LHCN-M2 (cell line): Measurements from ENCODE around the gene ETV5. TPM values are rescaled to one million over a fixed set of nuclear protein-coding genes. Genes with fewer than 3 reads are reported as not detected.

Experiments
- DNase-seq: peaks from one replicate; pipeline ENCODE4 v3.0.0-alpha.2; 2012; ENCODE audit warnings: low read depth
- total RNA-seq: library from RNA; depleted of rRNA; stranded (reverse); fragments of >200 nt; gene quantifications from 2 replicates; pipeline ENCODE4 v1.2.3, GENCODE V29; 2014

The ETV5 gene
- total RNA-seq, 1 experiment from 2014 or later: 57.0 TPM

DNA sequence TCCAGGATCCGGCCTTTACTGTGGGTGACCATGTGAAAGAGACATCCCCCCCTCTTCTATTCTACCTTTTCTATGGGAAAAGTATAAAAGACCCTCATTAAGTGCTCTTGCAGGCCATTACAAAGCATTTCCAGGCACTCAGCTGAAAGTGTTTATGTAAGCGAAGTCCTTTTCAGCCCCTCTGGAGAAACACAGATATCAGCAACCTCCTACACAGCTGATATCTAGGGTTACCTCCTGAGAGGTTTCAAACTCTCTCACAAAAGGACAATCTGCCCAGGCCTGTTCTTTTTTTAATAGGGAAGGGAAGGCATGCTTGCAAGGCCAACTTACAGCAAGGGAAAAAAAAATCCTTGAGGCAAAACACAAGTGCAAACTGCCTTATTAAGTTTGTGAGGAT, 12.6 kb downstream of the ETV5 start:
- DNase-seq: no peak

DNA sequence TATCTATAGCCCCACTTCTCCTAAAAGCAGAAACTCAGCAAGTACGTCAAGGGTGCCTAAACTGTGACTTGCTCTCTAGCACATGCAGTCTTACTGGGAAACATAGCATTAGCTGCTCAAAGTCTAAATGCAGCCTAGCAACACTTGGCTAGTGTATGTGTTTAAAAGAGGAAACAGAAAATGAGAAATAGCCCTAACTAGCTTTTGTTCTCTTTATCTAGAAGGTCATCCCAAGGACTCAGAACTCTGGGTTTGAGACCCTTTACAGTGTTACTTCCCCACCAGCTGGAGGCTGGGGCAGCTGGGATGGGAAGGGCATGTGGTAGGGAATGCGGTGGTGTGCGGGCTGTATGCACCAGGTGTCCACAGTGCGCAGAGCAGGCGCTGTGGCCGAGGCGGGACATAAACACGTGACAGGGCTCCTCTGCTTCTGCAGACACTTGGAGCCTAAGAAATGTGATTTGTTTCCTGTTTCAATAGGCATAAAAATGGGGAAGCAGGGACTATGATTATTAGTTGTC, 13.3 kb downstream of the ETV5 start:
- no peak for DNase-seq

DNA sequence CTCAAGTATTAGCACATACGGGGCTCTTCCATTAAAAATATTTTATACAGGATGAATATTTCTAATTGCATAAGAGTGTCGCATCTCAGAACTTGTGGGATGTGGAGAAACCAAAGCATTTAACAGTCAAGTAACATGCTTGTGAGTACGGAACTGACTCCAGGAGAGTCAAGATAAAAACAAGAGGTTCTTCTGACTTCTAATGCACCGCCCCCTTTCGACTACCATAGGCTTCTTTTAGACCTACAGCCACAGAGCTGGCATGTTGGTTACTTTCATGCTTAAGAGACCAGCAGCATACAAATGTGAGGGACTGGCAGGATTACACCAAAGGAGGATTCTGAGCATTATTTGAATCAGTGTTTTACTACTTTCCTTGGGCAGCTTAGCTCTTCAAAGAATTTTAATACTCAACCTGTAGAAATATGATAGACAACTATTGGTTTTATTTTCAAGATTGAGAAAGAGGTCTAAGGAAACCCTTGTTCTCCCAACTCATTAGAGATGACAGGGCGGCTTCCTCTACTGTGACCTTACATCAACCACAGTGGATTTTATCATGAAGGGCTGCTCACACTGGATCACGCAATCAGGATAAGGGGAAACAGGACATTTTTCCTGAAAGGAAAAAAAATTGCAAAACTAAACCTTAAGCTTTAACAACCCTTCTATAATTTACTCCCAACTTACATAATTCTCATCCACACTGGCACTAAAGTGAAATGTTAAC, 14.0 kb downstream of the ETV5 start:
- no peak for DNase-seq

DNA sequence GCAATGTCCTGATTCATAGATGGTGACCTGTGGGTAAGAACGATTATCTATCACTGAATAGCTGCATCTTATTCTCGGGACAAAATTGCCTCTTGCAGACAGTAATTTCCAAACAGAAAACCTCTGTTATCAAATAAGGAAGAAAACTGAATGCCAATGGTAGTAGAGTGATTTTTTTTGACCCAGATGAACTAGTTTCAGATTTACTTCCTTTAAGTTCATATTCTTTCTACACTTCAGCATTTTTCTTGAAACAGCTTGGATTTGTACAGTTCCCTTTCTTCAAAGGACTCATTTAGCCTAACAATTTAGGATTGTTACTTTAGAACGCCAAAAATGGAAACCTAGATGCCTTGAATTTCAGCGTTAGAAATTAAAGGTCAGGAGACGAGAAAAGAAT, 14.6 kb downstream of the ETV5 start:
- no peak for DNase-seq

DNA sequence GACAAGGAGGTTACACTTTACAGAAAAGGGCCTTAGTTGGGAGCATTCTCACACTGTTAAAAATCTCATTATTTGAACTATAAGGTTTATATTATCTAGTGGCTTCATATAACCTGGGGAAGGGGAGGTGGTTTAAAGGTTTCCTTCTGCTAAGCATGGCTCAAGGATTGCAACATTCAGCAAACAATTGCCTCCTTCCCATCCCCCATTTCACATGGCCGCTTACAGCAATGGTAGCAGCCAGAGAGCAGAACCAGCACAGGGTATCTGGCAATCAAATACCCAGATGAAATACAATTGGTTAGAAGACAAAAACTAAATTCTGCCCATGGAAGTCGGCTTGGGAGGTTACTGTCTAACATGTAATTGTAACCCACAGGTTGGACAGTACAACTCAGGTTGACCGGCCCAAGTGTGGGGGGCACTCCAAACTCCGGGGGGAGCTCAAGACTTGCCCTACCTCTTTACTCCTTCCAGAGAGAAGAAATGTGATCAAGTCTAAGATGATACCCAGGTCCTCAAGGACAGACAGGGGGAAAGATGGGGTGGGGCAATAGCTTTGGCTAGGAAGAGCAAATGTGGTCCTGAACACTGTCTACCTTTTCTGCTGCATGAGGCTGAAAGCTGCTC, 15.5 kb downstream of the ETV5 start:
- DNase-seq: no peak

DNA sequence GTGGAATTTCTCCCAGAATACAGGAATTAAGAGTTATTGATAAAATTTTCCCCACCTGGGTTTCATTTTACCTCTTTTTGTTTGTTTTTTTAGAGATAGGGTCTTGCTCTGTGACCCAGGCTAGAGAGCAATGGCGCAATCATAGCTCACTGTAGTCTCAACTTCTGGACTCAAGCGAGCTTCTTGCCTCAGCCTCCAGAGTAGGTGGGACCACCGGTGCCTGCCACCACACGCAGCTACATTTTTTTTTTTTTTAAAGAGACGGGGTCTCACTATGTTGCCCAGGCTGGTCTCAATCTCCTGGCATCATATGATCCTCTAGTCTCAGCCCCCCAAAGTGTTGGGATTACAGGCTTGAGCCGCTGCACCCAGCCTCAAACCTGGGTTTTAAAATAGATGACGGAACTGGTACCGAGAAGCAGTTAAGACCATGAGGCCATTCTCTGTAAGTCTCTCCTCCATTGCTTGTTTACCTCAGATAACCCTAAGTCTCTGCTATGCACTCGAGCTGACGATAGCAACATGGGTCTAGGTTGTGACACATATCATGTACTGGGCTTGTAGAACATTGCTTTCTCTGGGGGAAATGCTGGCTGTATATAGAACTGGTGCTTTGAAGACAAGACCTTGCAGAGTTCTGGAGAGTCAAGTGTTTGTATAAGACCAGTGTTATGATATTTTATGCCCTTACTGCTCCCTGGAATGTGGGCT, 16.4 kb downstream of the ETV5 start:
- no peak for DNase-seq

DNA sequence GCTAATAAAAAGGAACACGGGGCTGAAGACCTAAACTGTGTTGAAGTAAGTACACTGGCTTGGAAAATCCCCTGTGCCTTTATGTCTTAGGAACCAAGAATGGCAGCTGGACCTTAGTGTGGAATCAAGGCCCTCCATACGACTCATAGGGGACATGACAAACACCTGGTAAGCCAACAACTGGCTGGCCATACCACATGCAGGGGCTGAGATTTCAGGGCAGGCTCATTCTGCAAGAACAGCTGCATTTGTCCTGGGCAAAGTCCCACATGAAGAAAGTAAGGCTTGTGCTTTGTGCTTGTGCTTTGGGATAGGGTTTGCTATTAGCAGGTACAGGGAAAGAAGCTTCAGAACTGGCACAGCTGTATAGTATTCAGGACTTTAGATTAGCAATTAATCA, 18.0 kb downstream of the ETV5 start:
- DNase-seq: peak; percentile 76

DNA sequence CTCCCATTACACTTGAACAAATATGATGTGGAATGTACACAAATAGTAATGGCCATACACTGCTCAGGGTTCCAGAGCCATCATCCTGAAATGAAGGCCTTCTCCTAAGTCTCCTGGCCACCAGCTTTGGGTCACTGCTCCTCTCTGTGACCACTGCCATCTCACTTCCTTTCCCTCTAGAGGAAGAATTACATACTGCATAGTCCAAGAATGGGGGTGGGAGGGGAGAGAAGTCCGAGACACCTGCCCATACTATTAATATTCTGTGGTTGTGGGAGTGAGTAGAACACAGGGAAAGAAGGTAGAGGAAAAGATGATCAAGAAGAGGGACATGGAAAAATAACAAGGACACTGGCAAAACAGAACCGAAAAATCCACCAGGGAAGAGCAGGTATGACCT, 20.6 kb downstream of the ETV5 start:
- no peak for DNase-seq

DNA sequence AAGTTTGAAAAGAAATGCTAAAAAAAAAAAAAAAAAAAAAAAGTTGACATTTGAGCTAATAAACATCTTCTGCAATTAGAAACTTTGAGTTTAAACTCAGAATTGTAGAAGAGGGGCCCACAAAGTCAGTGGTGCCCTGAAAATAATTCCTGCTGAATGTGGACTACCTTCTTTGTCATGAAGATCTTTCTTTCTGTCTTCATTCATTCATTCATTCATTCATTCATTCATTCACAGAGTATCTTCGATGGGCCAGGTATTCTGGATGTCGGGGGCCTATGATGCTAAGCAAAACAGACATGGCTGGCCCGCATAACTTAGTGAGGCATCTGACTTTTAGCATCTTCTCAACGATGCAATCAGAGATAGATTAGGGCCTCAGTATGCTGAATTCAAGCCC, 24.6 kb downstream of the ETV5 start:
- no peak for DNase-seq

DNA sequence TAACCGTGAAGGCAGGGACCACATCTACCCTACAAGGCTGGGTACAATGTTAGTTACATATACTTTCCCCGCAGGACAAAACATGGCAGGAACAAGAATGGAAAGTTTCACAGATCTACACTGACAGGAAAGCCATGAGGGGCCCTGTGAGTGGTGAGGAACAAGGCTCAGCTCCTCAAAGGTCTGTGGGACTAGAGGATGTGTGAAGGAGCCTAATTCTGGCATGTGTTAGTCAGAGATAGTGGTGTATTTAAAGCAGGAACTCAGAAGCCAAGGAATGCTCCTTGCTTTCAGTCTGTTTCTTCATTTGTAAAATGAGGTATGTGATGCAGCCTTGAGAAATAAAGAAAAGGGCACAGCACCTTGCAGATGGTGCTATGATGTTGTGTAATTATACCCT, 25.1 kb downstream of the ETV5 start:
- DNase-seq: no peak

DNA sequence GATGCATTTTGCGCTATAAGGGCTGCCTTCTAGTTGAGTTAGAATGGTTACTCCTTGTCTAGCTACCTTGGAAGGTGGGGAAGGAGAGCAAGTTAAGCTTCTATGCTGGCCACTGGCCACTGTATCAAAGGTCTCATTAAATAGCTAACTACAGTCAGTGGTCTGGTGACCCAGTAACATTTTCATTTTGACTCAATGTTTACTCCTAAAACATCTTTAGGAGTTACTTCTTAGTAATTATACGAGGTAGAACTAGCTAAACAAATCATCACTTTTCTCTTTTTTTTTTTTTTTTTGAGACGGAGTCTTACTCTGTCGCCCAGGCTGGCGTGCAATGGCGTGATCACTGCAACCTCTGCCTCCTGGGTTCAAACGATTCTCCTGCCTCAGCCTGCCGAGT, 26.7 kb downstream of the ETV5 start:
- DNase-seq: no peak

DNA sequence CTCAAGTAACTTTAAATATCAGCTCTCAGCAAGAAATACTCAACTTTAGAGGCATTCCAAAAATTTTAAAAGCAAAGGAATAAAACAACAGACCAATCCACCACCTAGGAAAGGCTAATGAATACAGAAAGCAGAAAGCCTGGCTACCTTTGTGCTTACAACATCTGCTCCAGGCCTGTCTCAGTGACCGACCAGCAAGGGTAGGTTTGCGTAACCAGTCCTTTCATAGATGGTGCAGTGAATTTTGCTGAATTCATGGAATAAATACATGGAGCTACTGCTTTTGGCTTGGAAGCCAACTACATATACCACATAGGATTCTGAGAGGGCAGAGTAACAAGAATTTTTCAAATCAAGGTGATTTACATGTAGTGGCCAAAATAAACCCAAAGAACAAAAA, 27.2 kb downstream of the ETV5 start:
- DNase-seq: no peak

DNA sequence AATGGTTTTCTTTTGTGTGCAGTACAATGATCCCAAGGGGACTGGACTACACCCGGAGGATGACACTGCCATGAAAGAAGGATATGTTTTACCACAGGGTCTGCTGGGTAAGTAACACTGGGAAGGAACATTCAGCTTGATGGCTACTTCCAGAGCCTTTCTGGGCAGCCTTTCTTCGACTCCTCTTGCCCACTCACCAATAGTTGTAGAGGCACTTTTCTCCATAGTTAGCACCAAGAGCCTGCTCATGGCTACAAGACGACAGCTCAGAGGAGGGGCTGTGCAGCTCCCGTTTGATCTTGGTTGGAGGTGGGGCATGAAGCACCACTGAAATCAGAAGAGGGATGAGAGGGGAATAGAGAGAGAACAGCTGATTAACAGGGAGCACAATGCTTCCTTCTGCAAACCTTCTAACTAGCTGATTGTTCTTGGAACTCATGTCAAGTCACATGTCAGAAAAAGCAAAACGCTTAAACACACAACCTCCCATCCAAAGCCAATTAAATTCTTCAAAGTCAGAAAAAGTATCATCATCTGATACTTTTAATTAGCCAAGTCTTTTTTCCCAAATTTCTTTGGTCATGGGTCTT, 27.9 kb downstream of the ETV5 start:
- no peak for DNase-seq

DNA sequence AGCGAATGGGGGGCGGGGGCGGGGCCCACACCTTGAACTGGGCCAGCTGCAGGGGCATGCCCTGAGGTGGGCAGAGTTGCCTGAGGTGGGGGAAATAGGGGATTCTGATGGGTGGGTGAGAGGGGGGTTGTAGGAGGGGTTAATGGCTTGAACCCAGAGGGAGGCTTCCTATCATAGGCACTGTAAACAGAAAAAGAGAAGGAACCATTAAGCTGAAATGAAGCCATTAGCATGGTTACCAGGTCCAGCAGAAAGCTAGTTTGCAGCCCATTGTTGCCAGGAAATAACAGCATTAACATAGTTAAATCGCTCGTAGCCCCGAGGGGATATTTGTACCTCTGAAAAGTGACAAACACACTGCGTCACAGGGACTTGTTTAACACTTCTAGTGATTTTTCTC, 29.0 kb downstream of the ETV5 start:
- no peak for DNase-seq

DNA sequence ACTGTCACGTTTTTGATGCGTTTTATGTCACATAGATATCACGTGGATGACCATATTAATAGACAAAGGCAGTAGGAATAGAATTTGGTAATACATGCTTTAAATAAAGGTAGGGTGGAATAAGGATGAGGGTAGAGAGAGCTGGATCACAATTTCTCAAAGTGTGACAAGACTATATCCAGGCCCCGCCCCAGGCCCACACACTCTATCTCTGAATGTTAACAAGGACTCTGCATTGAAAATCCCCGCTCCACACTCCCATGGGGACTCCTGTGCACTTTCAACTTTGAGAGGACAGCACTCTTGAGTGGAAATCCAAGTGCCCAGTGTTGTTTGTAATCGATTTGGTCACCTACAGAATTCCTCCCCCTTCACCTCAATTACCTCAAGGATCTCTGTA, 31.4 kb downstream of the ETV5 start:
- no peak for DNase-seq

DNA sequence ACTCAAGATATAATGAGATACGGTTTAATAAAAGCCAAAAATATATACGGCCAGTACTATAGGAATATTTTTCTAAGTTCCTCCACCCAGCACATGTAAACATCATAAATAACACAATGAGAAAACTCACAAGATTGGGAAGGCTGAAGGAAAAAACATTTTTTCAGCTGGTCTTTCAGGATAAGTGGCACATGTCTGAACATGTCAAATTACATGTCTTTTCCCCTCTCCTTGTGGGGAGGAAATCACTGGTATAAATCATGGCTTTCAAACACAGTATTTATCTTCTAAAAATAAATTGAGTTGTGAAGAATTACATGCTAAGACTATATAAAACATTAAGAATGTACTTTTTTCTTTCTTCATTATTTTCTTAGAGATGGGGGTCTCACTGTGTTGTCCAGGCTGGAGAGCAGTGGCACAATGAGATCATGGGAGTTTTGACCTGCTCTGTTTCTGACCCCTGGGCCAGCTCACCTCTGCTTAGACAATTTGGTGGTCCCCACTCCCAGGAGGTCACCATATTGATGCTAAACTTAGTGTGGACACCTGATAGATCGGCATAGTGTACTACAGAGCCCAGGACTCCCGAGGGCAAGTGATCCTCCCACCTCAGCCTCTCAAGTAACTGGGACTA, 32.8 kb downstream of the ETV5 start:
- no peak for DNase-seq

DNA sequence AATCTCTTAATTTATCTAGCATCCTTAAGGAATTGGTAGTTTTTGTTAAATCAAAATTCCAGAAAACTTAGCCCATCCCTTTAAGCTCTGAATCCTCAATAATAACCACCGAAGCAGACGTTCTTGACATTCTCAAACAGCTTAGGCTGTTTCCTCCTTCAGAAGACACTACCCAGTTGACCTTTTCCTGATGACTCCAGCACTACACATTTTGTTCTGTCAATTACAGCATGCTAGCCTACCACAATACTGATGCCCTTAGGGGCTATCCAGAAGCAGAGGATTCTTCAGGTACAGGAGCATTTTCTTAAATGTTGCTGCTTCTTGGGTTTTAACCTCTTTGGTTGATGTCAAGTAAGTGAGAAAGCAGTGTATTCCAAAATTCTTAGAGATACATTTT, 33.4 kb downstream of the ETV5 start:
- no peak for DNase-seq

DNA sequence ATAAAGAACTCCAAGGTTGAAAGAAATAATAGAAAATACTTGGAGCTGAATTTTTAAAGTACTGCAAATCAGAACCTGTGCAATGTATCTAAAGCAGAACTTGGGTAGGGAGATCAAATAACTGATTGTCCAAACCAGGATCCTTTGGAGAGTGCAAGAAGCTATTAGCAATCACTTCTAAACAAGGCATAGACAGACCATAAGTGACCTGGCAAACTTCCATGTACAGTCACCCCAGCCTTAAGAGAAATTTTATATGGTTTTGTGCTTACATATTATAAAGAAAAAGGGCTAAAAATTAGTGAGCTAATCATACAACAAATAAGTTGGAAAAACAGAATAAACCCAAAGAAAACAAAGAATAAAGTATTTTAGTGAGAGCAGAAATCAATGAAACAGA, 35.2 kb downstream of the ETV5 start:
- DNase-seq: peak; percentile 17

DNA sequence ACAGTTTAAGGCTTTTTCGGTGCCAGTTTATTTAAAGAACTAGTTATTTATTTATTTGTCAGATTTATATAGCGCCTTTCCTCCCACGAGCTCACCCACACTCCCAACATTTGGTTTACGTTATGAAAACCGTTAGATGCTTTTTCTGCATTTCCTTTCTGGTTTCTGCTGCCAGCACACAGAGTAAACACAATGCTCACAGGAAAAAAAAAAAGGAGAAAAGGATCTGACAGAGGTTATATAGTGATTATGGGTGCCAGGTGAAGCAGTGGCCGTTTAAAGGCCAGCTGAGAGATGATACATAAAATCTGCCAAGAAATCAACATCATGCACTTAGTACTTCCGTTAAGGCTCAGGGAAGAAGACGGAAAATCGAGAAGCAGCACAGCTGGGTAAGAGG, 37.9 kb downstream of the ETV5 start:
- no peak for DNase-seq

DNA sequence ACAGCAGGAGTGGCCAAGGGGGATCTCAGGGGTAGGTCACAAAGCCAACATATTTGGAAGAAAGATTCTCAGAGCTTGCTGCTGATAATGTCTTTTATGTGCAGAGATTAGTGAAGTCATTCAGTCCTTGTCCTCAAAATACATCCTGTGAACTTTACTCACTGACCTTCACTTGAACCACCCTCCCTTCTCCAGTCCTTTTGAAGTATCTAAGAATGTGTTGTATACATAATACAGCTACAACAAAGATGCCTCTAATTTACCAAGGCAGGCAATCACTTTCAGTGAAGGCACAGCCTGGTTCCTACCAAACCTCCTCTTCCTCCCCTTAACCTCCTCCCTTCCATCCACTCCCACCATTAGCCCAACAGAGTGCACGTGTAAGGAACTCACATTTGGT, 38.3 kb downstream of the ETV5 start:
- DNase-seq: no peak

DNA sequence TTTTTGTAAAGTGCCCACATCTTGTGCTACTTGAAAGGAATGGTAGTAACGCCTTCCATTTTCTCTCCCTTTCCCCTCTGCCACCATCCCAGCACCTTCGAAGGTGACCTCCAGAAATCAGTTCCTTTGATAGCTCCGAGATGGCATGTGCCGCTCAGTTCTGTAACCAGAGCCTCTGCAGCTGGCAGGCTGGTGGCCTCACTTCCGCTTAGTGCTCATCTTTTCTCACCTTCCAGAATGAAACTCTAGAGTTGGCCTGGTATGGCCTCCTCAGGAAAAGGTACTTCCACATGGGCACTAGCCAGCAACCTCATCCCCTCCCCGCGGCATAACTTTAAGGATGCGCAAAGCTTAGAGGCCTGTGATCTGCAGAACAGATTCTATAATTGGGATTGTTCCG, 38.8 kb downstream of the ETV5 start:
- no peak for DNase-seq

DNA sequence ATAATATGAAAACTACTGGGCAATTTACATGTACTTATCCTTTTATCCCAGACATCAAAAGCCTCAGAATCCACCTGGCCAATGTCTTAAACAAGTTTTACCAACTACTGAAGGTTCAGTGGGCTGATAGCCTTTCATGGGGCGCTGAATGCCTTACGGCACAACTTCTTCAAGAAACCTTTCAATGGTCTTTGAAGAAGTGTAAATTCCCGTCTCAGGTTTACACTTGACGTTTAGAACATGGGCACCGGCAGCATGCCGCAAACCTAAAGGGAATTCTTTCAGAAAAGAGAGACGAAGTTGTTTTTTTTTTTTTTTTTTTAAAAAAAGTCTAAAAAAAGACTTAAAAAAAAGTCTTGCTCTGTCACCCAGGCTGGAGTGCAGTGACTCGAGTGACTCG, 39.7 kb downstream of the ETV5 start:
- DNase-seq: no peak
